ENCODE data around the gene HSBP1L1. TPM values are rescaled to one million over a fixed set of nuclear protein-coding genes. Genes with fewer than 3 reads are reported as not detected.
A peak's percentile ranks its signal among the peaks of the same experiment; 100 is the strongest.
"Not testable (repeated sequence)": the region's sequence is repeated elsewhere in the genome, so short reads cannot be mapped to it uniquely, and the experiment has no call there.

HSBP1L1 gene
- total RNA-seq, 1 experiment from 2014 or later, result 49.4 TPM

DNA sequence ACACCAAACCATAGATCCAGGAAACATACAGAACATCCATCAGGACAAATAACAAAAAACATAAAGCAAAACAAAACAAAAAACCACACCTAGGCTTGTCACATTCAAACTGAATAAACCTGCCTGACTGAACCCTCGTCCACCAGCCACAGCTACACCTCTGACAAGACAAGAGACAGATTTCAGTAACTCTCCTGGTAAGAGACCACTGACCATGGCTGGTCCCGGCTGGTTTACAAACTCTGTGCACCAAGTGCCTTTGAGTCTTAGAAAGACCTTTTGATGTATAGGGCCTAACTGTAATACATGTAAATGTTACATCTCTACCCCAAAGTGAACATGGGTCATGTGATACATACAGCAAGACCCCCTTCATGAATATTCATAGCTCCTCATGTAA, 8.2 kb upstream of the HSBP1L1 start:
- H3K27me3 Mint-ChIP-seq (ENCODE audit: insufficient read depth, unreplicated experiment), result no peaks in the 10 kb centered on the region
- no peak overlapping the region for H3K4me3 Mint-ChIP-seq (ENCODE audit: unreplicated experiment)
- TF ChIP-seq, protein P1, sequence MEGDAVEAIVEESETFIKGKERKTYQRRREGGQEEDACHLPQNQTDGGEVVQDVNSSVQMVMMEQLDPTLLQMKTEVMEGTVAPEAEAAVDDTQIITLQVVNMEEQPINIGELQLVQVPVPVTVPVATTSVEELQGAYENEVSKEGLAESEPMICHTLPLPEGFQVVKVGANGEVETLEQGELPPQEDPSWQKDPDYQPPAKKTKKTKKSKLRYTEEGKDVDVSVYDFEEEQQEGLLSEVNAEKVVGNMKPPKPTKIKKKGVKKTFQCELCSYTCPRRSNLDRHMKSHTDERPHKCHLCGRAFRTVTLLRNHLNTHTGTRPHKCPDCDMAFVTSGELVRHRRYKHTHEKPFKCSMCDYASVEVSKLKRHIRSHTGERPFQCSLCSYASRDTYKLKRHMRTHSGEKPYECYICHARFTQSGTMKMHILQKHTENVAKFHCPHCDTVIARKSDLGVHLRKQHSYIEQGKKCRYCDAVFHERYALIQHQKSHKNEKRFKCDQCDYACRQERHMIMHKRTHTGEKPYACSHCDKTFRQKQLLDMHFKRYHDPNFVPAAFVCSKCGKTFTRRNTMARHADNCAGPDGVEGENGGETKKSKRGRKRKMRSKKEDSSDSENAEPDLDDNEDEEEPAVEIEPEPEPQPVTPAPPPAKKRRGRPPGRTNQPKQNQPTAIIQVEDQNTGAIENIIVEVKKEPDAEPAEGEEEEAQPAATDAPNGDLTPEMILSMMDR (IDR thresholded peaks at IDR 0.05; ENCODE audit: unreplicated experiment), result no peak
- H3K27ac Mint-ChIP-seq (ENCODE audit: low read depth, unreplicated experiment), result no peak overlapping the region
- CTCF ChIA-PET, result interaction anchor here (0.6 kb wide), 1 partner anchor 93 kb away, joined by 3 read pairs; no protein-coding TSS in a partner anchor
- POLR2A ChIA-PET, result no interaction called here
- no peaks in the 10 kb centered on the region for H3K9me3 Mint-ChIP-seq (ENCODE audit: unreplicated experiment)
- DNase-seq (ENCODE audit: unreplicated experiment), result no peak
- intact Hi-C loops (cut with micrococcal nuclease), result no loop called here
- no TSS peak for BruUV-seq (replicated peaks)
- H3K4me1 Mint-ChIP-seq (ENCODE audit: insufficient read depth, unreplicated experiment), result peaks cover 17% of the 10 kb centered on the region
- no peaks in the 10 kb centered on the region for H3K36me3 Mint-ChIP-seq (ENCODE audit: insufficient read depth, unreplicated experiment)

DNA sequence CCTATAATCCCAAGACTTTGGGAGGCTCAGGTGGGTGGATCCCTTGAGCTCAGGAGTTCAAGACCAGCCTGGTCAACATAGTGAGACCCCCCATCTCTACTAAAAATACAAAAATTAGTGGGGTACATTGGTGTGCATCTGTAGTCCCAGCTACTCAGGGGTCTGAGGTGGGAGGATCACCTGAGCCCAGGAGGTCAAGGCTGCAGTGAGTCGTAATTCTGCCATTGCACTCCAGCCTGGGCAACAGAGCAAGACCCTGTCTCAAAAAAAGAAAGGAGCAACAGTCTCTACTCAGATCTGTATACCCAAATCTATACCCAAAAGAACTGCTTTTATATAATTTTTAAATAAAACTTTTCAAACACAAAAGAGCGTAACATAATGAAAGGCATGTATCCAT, 5.5 kb upstream of the HSBP1L1 start:
- TF ChIP-seq, protein P1 (IDR thresholded peaks at IDR 0.05; ENCODE audit: unreplicated experiment), result no peak
- POLR2A ChIA-PET, result interaction anchor here (1.2 to 4.3 kb wide), 3 partner anchors 8 to 280 kb away, joined by 4 to 22 read pairs (median 4); partner anchors contain the start of genes SLC66A2 and TXNL4A

DNA sequence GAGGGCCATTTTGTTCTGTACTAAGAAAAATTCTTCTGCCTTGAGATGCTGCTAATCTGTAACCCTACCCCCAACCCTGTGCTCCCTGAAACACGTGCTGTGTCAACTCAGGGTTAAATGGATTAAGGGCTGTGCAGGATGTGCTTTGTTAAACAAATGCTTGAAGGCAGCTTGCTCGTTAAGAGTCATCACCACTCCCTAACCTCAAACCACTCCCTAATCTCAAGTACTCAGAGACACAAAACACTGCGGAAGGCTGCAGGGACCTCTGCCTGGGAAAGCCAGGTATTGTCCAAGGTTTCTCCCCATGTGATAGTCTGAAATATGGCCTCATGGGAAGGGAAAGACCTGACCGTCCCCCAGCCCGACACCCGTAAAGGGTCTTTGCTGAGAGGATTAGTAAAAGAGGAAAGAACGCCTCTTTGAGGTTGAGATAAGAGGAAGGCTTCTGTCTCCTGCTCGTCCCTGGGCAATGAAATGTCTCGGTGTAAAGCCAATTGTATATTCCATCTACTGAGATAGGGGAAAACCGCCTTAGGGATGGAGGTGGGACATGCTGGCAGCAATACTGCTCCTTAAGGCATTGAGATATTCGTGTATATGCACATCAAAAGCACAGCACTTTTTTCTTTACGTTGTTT, 4.2 kb upstream of the HSBP1L1 start:
- POLR2A ChIA-PET, result interaction anchor here (0.6 to 4.3 kb wide), 8 partner anchors 8 to 281 kb away, joined by 3 to 22 read pairs (median 4); partner anchors contain the start of genes SLC66A2 and TXNL4A
- peaks cover 24% of the 10 kb centered on the region for H3K4me1 Mint-ChIP-seq (ENCODE audit: insufficient read depth, unreplicated experiment)
- H3K27ac Mint-ChIP-seq (ENCODE audit: low read depth, unreplicated experiment), result peak overlapping the region; percentile 93
- peak overlapping the region; percentile 54 for H3K4me3 Mint-ChIP-seq (ENCODE audit: unreplicated experiment)
- H3K27me3 Mint-ChIP-seq (ENCODE audit: insufficient read depth, unreplicated experiment); H3K9me3 Mint-ChIP-seq (ENCODE audit: unreplicated experiment); H3K36me3 Mint-ChIP-seq (ENCODE audit: insufficient read depth, unreplicated experiment); BruUV-seq (replicated peaks); intact Hi-C loops (cut with micrococcal nuclease): not testable (repeated sequence)
- peak; percentile 69 for DNase-seq (ENCODE audit: unreplicated experiment)
- CTCF ChIA-PET, result interaction anchor here (0.6 to 1.3 kb wide), 6 partner anchors 8 to 280 kb away, joined by 3 to 7 read pairs (median 3); partner anchors contain the start of gene SLC66A2

More for the DNA sequence above, 5.5 kb upstream of the HSBP1L1 start:
- no peaks in the 10 kb centered on the region for H3K27me3 Mint-ChIP-seq (ENCODE audit: insufficient read depth, unreplicated experiment)
- H3K4me1 Mint-ChIP-seq (ENCODE audit: insufficient read depth, unreplicated experiment), result peaks cover 29% of the 10 kb centered on the region
- CTCF ChIA-PET, result interaction anchor here (0.6 to 1.5 kb wide), 6 partner anchors 9 to 1114 kb away, joined by 3 to 7 read pairs (median 5); no protein-coding TSS in a partner anchor
- no peak overlapping the region for H3K4me3 Mint-ChIP-seq (ENCODE audit: unreplicated experiment)
- H3K27ac Mint-ChIP-seq (ENCODE audit: low read depth, unreplicated experiment), result no peak overlapping the region
- H3K36me3 Mint-ChIP-seq (ENCODE audit: insufficient read depth, unreplicated experiment), result peaks cover 5% of the 10 kb centered on the region
- no TSS peak for BruUV-seq (replicated peaks)
- no peak for DNase-seq (ENCODE audit: unreplicated experiment)
- no peaks in the 10 kb centered on the region for H3K9me3 Mint-ChIP-seq (ENCODE audit: unreplicated experiment)
- intact Hi-C loops (cut with micrococcal nuclease), result no loop called here

DNA sequence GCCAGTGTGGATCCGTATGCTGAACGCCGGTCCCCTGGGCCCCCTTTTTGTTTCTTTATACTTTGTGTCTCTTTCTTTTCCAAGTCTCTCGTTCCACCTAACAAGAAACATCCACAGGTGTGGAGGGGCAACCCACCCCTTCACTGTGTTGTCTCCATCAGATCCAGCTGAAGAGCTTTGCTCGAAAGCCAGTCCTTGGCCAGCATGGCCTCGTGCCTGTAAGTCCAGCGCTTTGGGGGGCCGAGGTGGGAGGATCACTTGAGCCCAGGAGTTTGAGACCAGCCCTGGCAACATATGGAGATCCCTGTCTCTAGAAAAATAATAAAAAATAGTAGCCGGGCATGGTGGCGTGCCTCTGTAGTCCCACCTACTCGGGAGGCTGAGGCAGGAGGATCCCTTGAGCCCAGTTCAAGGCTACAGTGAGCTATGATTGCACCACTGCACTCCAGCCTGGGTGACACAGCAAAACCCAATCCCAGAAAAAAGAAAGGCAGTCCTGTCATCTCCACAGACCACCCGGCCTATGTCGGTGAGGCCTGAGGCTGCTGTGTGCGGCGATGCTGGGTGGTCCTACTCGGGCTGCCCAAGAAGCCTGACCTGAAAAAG, 3.4 kb upstream of the HSBP1L1 start:
- H3K27me3 Mint-ChIP-seq (ENCODE audit: insufficient read depth, unreplicated experiment), result no peaks in the 10 kb centered on the region
- H3K36me3 Mint-ChIP-seq (ENCODE audit: insufficient read depth, unreplicated experiment), result peaks cover 12% of the 10 kb centered on the region
- BruUV-seq (replicated peaks), result no TSS peak
- TF ChIP-seq, protein P1 (IDR thresholded peaks at IDR 0.05; ENCODE audit: unreplicated experiment), result no peak
- intact Hi-C loops (cut with micrococcal nuclease), result no loop called here
- H3K4me3 Mint-ChIP-seq (ENCODE audit: unreplicated experiment), result no peak overlapping the region
- ChIA-PET POLR2A (interaction anchor here (0.7 to 4.3 kb wide), 5 partner anchors 9 to 282 kb away, joined by 3 to 22 read pairs (median 6); partner anchors contain the start of gene SLC66A2), CTCF (interaction anchor here (0.6 to 1.9 kb wide), 4 partner anchors 74 to 352 kb away, joined by 3 to 6 read pairs (median 3); no protein-coding TSS in a partner anchor)
- peaks cover 24% of the 10 kb centered on the region for H3K4me1 Mint-ChIP-seq (ENCODE audit: insufficient read depth, unreplicated experiment)
- peak overlapping the region; percentile 93 for H3K27ac Mint-ChIP-seq (ENCODE audit: low read depth, unreplicated experiment)
- H3K9me3 Mint-ChIP-seq (ENCODE audit: unreplicated experiment), result no peaks in the 10 kb centered on the region
- DNase-seq (ENCODE audit: unreplicated experiment), result no peak

All from MCF 10A (cell line).